Neural cell (in vitro differentiated cells): ENCODE measurements around the gene CTNNBL1. TPM values are rescaled to one million over a fixed set of nuclear protein-coding genes. Genes with fewer than 3 reads are reported as not detected.

Experiments
- H2AFZ ChIP-seq: fragments of 200-600, 300-800 bp; sonication (generic), shearing (Covaris generic); 2 replicates; pipeline ENCODE4 v1.6.0; 2014; ENCODE audit warnings: low read depth, mild to moderate bottlenecking, antibody characterized with exemption, low read length, moderate library complexity
- H3F3A ChIP-seq: fragments of 200-600 bp; shearing (Covaris generic); 2 replicates; pipeline ENCODE4 v1.6.1; 2016; ENCODE audit warnings: mild to moderate bottlenecking, moderate library complexity, mixed read lengths, antibody characterized with exemption, low read length; ENCODE audit not compliant: insufficient read depth, poor library complexity, severe bottlenecking
- H3K27ac ChIP-seq: fragments of 200-600, 300-800 bp; sonication (generic), shearing (Covaris generic); 2 replicates; pipeline ENCODE4 v1.5.1; 2014; ENCODE audit warnings: mild to moderate bottlenecking, low read length, moderate library complexity
- H3K27me3 ChIP-seq: fragments of 300-800, 200-600 bp; sonication (generic), shearing (Covaris generic); 2 replicates; pipeline ENCODE4 v1.6.0; 2014; ENCODE audit warnings: mild to moderate bottlenecking, low read depth, low read length, moderate library complexity; ENCODE audit not compliant: insufficient read depth
- H3K36me3 ChIP-seq: fragments of 300-800, 200-600 bp; sonication (generic), shearing (Covaris generic); 2 replicates; pipeline ENCODE4 v1.5.1; 2014; ENCODE audit warnings: mild to moderate bottlenecking, antibody characterized with exemption, low read length, moderate library complexity; ENCODE audit not compliant: insufficient read depth
- H3K4me2 ChIP-seq: fragments of 300-800, 200-600 bp; sonication (generic), shearing (Covaris generic); 2 replicates; pipeline ENCODE4 v1.6.0; 2014; ENCODE audit warnings: mild to moderate bottlenecking, low read length
- H3K4me3 ChIP-seq: fragments of 300-800, 200-600 bp; sonication (generic), shearing (Covaris generic); 2 replicates; pipeline ENCODE4 v1.5.1; 2014; ENCODE audit warnings: mild to moderate bottlenecking, low read length, moderate library complexity
- H3K79me2 ChIP-seq: fragments of 200-600 bp; shearing (Covaris generic); replicated peaks from 2 replicates; pipeline ENCODE4 v1.6.0; 2014; ENCODE audit warnings: mild to moderate bottlenecking, low read length, moderate library complexity; ENCODE audit not compliant: insufficient read depth
- H3K9ac ChIP-seq: fragments of 300-800, 200-600 bp; sonication (generic), shearing (Covaris generic); 2 replicates; pipeline ENCODE4 v1.6.1; 2016; ENCODE audit warnings: mild to moderate bottlenecking, low read length, mixed read lengths
- H3K9me2 ChIP-seq: fragments of 200-600 bp; shearing (Covaris generic); 2 replicates; pipeline ENCODE4 v1.6.1; 2016; ENCODE audit warnings: mild to moderate bottlenecking, low read length, mixed read lengths; ENCODE audit not compliant: insufficient read depth
- H3K9me3 ChIP-seq: fragments of 200-600, 300-800 bp; sonication (generic), shearing (Covaris generic); 2 replicates; pipeline ENCODE4 v1.6.1; 2016; ENCODE audit warnings: mild to moderate bottlenecking, mixed run types, low read length, moderate library complexity, mixed read lengths
- H4K20me1 ChIP-seq: fragments of 200-600 bp; shearing (Covaris generic); 2 replicates; pipeline ENCODE4 v1.6.1; 2016; ENCODE audit warnings: mild to moderate bottlenecking, mixed run types; ENCODE audit not compliant: insufficient read depth
- CTCF ChIP-seq: fragments of 450-650 bp; IDR thresholded peaks from 2 replicates; pipeline ENCODE4 v1.5.1; 2014; ENCODE audit warnings: antibody characterized with exemption, mild to moderate bottlenecking, moderate library complexity; ENCODE audit not compliant: poor library complexity, severe bottlenecking
- EP300 ChIP-seq: fragments of 450-650 bp; conservative IDR thresholded peaks from 2 replicates; pipeline ENCODE4 v1.6.1; 2014; ENCODE audit warnings: antibody characterized with exemption, mild to moderate bottlenecking, moderate library complexity; ENCODE audit not compliant: poor library complexity, severe bottlenecking
- EZH2 ChIP-seq: fragments of 200-600, 300-800 bp; shearing (Covaris generic), sonication (generic); IDR thresholded peaks from 2 replicates; pipeline ENCODE4 v1.6.1; 2014; ENCODE audit warnings: antibody characterized with exemption, low read length, borderline replicate concordance, mild to moderate bottlenecking; ENCODE audit not compliant: insufficient read depth, poor library complexity, severe bottlenecking
- MXI1 ChIP-seq: fragments of 450-650 bp; conservative IDR thresholded peaks from 2 replicates; pipeline ENCODE4 v1.6.1; 2014; ENCODE audit warnings: antibody characterized with exemption, mild to moderate bottlenecking; ENCODE audit not compliant: poor library complexity, severe bottlenecking
- POLR2AphosphoS5 ChIP-seq: IDR thresholded peaks from 2 replicates; pipeline ENCODE4 v1.6.1; 2012
- RAD21 ChIP-seq: fragments of 450-650 bp; conservative IDR thresholded peaks from 2 replicates; pipeline ENCODE4 v1.6.1; 2014; ENCODE audit warnings: antibody characterized with exemption, mild to moderate bottlenecking, moderate library complexity
- REST ChIP-seq: IDR thresholded peaks from 2 replicates; pipeline ENCODE4 v1.6.1; 2012; ENCODE audit warnings: borderline replicate concordance
- SMC3 ChIP-seq: fragments of 450-650 bp; conservative IDR thresholded peaks from 2 replicates; pipeline ENCODE4 v1.6.1; 2014; ENCODE audit warnings: antibody characterized with exemption, mild to moderate bottlenecking, moderate library complexity; ENCODE audit not compliant: poor library complexity
- TAF1 ChIP-seq: IDR thresholded peaks from 2 replicates; pipeline ENCODE4 v1.6.1; 2012; ENCODE audit warnings: low read depth
- polyA plus RNA-seq: library from polyadenylated mRNA; depleted of rRNA; stranded (reverse); fragments of >200 nt; gene quantifications from 2 replicates; pipeline ENCODE4 v1.2.3, GENCODE V29; 2014

CTNNBL1 gene
- polyA plus RNA-seq, 1 donor from 2014 or later, result 32.6 TPM

DNA sequence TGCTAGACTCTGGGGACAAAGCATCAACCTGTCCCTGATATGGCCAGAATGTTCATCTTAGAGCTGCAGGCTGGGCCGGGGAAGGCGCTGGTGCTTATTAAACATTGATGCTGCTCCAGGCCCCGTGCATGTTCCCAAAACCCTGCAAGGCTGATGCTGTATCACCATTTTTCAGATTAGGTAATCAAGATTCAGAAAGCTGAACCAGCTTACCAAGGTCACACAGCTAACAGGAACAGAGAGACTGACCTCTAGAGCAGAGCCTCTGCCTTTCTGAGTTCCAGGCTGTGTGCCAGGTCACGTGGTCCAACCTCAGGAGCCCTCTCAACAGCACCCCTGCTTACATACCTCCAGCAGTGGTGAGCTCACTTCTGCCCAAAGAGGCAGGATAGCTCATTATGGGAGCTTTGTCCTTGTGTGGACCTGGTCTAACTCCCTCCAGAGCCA, 193.0 kb downstream of the CTNNBL1 start:
- no peak overlapping the region for H2AFZ ChIP-seq
- H3K79me2 ChIP-seq, result no peaks in the 10 kb centered on the region
- no peaks in the 10 kb centered on the region for H3K36me3 ChIP-seq
- H3K9ac ChIP-seq, result no peak overlapping the region
- no peak overlapping the region for H3K4me3 ChIP-seq
- H3K9me3 ChIP-seq, result no peaks in the 10 kb centered on the region
- H4K20me1 ChIP-seq, result no peaks in the 10 kb centered on the region
- no peaks in the 10 kb centered on the region for H3K9me2 ChIP-seq
- no peaks in the 10 kb centered on the region for H3K27me3 ChIP-seq
- no peak overlapping the region for H3K4me2 ChIP-seq
- no peaks in the 10 kb centered on the region for H3F3A ChIP-seq
- TF ChIP-seq RAD21 (no peak), TAF1 (no peak), EP300 (no peak), EZH2 (no peak), MXI1 (no peak)
- no peak overlapping the region for H3K27ac ChIP-seq

- H3K36me3 ChIP-seq, result no peaks in the 10 kb centered on the region
- H2AFZ ChIP-seq, result no peak overlapping the region
- H3K9me2 ChIP-seq, result no peaks in the 10 kb centered on the region
- no peaks in the 10 kb centered on the region for H3K79me2 ChIP-seq
- H3K4me2 ChIP-seq, result no peak overlapping the region
- TF ChIP-seq POLR2AphosphoS5, result no peak
- no peak for TF ChIP-seq CTCF
- no peak for TF ChIP-seq EZH2
- TF ChIP-seq SMC3, result no peak
- TF ChIP-seq RAD21, result no peak
- no peak for TF ChIP-seq REST
- TF ChIP-seq TAF1, result no peak
- TF ChIP-seq EP300, result no peak
- no peaks in the 10 kb centered on the region for H4K20me1 ChIP-seq
- H3K9ac ChIP-seq, result no peak overlapping the region
- no peaks in the 10 kb centered on the region for H3K9me3 ChIP-seq
- no peak overlapping the region for H3K4me3 ChIP-seq
- no peak overlapping the region for H3K27ac ChIP-seq
- no peaks in the 10 kb centered on the region for H3F3A ChIP-seq
- H3K27me3 ChIP-seq, result no peaks in the 10 kb centered on the region
Observed at GRCh38 chr20:37888641-37889040, 194.8 kb downstream of the CTNNBL1 start.

GRCh38 chr20:37890108-37890507, 196.3 kb downstream of the CTNNBL1 start:
- TF ChIP-seq POLR2AphosphoS5, result no peak
- TF ChIP-seq EP300, result no peak
- TF ChIP-seq SMC3, result no peak
- no peak for TF ChIP-seq MXI1
- H3K9me2 ChIP-seq, result no peaks in the 10 kb centered on the region
- H3K9ac ChIP-seq, result no peak overlapping the region
- no peaks in the 10 kb centered on the region for H3K79me2 ChIP-seq
- H3K27me3 ChIP-seq, result no peaks in the 10 kb centered on the region
- no peaks in the 10 kb centered on the region for H4K20me1 ChIP-seq
- no peak overlapping the region for H3K27ac ChIP-seq
- H2AFZ ChIP-seq, result no peak overlapping the region
- no peaks in the 10 kb centered on the region for H3K36me3 ChIP-seq
- H3K4me2 ChIP-seq, result no peak overlapping the region
- no peak overlapping the region for H3K4me3 ChIP-seq
- no peaks in the 10 kb centered on the region for H3F3A ChIP-seq
- no peaks in the 10 kb centered on the region for H3K9me3 ChIP-seq
